Measurements from ENCODE around the gene EID2B.

The EID2B gene

GRCh38 chr19:39498798-39499642 is 33.6 kb downstream of the EID2B start, which contains the start of gene DLL3:
Gene DLL3 (plus strand): TSS chr19:39498947. CDS start chr19:39498975, 28 bp downstream.
- no peak for DNase-seq (ENCODE audit: low read depth)

DNA sequence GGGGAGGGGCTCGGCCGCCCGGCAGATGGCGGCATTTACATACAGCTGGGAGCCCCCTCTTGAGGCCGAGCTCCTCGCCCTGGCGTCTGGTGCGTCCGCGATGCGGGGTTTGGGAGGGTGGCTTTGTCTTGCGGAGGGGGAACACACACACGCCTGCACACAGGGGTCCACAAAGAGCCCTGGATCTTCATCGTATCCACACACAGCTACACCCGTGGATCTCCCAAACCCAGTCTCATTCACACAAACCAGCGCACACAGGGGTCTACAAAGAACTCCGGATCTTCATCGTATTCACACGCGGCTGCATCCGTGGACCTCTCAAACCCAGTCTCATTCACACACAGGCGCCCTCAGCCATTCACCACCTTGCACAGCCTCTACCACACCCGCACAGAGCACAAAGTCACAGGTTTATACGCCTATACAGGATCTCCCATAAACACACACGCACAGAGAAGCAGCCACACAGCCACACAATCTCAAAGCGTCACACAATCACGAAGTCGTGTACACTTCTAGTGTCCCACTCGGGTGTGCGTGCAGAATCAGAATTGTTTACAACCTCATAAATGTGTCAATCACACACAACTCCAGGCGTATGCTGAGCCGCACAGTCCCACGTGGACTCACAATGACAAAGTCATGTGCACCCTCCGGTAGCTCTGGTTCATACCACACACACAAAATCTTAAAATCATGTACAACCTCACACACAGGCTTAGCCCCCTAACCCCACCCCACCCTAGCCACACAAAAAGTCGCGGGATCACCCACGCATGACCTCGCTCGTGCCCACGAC is 34.5 kb downstream of the EID2B start:
- no peak for DNase-seq (ENCODE audit: low read depth)

GRCh38 chr19:39497701-39497995 is 35.0 kb downstream of the EID2B start:
- no peak for DNase-seq (ENCODE audit: low read depth)

DNA sequence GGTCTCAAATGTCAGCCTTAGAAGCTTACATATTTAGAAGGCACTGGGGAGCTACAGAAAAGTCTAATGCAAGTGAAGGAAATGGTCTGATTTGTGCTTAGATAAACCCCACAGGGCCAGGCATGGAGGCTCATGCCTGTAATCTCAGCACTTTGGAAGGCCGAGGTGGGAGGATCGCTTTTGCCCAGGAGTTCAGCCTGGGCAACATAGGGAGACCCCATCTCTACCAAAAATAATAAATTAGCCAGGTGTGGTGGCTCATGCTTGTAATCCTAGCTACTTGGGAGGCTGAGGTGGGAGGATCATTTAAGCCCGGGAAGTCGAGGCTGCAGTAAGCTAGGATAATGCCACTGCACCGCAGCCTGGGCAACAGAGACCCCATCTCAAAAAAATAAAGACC is 36.6 kb downstream of the EID2B start:
- no peak for DNase-seq (ENCODE audit: low read depth)

DNA sequence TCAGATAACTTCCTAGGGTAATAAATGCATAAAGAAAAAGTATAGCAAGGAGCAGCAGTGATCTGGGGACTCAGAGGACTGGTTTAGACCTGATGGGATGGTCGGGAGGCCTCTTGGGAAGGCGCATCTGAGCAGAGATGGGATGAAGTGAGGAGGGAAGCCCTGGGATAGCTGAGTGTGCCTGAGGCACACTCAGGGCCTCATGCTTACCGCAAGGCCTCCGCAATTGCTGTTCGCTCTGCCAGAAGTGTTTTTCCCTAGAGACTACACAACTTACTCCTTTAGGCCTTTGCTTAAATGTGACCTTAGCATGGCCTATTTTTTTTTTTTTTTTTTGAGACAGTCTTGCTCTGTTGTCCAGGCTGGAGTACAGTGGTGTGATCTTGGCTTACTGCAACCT is 38.0 kb downstream of the EID2B start:
- no peak for DNase-seq (ENCODE audit: low read depth)

DNA sequence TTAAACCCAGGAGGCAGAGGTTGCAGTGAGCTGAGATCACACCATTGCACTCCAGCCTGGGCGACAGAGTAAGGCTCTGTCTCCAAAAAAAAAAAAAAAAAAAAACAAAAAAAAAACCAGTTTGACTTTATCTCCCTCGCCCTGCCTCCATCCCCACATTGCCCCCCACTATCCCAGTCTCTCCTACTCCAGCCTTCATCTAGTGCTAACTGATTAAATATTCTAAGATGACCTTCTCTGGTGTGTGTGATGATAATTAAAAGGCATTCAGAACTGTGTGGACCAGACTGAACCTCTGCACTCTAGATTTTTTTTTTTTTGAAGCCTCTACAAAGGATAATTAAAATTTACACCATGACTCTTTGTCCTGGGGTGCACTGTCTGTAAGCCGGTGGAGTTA is 39.9 kb downstream of the EID2B start:
- no peak for DNase-seq (ENCODE audit: low read depth)

DNA sequence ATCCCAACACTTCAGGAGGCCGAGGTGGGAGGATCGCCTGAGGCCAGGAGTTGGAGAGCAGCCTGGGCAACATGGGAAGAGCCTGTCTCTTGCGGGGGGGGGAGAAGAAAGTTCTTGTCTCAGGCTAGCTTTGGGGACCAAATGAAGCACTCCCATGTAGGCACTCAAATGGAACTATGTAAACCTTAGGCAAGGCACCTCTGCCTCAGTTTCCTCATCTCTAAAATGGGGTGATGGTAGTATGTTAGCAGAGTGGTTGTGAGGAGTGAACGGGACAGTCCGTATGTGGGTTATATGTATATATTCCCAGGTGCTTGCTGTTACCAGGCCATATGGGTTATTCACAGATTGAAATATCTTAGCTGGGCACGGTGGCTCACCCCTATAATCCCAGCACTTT is 40.4 kb downstream of the EID2B start:
- no peak for DNase-seq (ENCODE audit: low read depth)

DNA sequence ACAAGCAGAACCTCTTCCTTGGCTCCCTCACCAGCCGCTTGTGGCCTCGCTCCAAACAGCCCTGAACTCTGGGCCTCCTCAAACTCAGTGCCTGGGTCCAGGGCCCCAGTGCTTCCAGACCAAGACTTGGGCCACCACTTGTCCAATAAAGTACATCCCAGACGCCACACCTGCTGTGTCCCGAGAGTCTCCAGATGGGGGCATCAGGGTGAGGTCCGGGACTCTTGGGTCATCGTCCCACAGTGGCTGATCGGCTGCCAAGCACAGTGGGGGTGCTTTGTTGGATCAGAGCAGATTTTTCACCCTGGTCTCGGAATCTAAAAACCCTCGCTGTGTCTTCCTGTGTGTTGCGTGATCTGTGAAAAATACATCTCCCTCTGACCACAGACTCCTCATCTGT is 42.9 kb downstream of the EID2B start:
- no peak for DNase-seq (ENCODE audit: low read depth)

GRCh38 chr19:39483141-39483540 is 49.5 kb downstream of the EID2B start:
- DNase-seq (ENCODE audit: low read depth): no peak

DNA sequence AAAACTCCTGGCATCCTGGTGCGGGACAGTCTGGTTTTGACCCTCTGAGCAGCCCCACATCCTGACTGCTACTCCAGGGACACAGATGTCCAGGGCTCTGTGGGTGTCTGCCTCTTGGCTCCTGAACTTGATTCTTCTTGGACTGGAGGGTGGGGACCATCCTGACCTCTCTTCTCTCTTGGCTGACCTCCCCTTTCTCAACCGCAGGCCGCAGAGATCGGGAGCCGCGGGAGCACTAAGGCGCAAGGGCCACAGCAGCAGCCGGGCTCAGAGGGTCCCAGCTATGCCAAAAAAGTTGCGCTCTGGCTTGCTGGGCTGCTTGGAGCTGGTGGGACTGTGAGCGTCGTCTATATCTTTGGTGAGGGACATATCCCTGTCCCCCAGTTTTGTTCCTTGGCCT is 51.0 kb downstream of the EID2B start:
- DNase-seq (ENCODE audit: low read depth): no peak

DNA sequence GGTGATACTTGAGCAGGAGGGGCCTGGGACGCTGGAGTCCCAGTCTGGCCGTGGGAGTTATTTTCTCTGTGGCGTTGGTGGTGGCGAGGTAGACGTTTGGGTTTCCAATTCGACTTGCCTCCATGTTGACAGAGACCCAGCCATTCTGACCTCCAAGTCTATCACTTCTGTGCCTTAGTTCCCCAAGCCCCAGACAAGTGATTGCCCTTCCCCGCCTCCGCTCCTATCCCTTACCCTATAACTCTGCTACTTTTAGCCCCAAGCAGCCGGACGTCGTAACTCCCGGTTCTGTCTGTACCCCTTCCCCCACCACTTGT is 51.5 kb downstream of the EID2B start:
- no peak for DNase-seq (ENCODE audit: low read depth)

Data from activated T-cell treated with anti-CD3 and anti-CD28 coated beads for 1 hour (primary cell).